ENCODE data around the gene PRR7. TPM values are rescaled to one million over a fixed set of nuclear protein-coding genes. Genes with fewer than 3 reads are reported as not detected.
A peak's percentile ranks its signal among the peaks of the same experiment; 100 is the strongest.

PRR7 gene
- total RNA-seq, 4 donors from 2014 or later, result 5.1 to 11.2 (median 7.5) TPM

- Histone ChIP-seq H3K4me3 (no peak overlapping the region), H3K4me1 (peaks cover 0 to 8% (median under 1%) of the 10 kb centered on the region in 4 donors), H3K36me3 (peaks cover 0 to 87% (median 4%) of the 10 kb centered on the region in 3 donors), H3K9me3 (peaks cover 0 to 6% (median 0%) of the 10 kb centered on the region in 4 donors), H3K27me3 (no peaks in the 10 kb centered on the region), H3K27ac (peak overlapping the region in 2 of 4 donors; percentile 18 to 28)
- no peak for TF ChIP-seq EP300 (IDR thresholded peaks at IDR 0.05)
- TF ChIP-seq, protein P1, sequence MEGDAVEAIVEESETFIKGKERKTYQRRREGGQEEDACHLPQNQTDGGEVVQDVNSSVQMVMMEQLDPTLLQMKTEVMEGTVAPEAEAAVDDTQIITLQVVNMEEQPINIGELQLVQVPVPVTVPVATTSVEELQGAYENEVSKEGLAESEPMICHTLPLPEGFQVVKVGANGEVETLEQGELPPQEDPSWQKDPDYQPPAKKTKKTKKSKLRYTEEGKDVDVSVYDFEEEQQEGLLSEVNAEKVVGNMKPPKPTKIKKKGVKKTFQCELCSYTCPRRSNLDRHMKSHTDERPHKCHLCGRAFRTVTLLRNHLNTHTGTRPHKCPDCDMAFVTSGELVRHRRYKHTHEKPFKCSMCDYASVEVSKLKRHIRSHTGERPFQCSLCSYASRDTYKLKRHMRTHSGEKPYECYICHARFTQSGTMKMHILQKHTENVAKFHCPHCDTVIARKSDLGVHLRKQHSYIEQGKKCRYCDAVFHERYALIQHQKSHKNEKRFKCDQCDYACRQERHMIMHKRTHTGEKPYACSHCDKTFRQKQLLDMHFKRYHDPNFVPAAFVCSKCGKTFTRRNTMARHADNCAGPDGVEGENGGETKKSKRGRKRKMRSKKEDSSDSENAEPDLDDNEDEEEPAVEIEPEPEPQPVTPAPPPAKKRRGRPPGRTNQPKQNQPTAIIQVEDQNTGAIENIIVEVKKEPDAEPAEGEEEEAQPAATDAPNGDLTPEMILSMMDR (IDR thresholded peaks at IDR 0.05), result no peak
- no peak for TF ChIP-seq POLR2A (IDR thresholded peaks at IDR 0.05)
- DNase-seq (ENCODE audit: low spot score in 2 of 2), result no peak
- 80 to 81% methylated on average over 24 to 27 of the region's 27 CpGs for WGBS, 2 donors
These were observed 15.5 kb downstream of the PRR7 start for GRCh38 chr5:177462021-177462670.

DNA sequence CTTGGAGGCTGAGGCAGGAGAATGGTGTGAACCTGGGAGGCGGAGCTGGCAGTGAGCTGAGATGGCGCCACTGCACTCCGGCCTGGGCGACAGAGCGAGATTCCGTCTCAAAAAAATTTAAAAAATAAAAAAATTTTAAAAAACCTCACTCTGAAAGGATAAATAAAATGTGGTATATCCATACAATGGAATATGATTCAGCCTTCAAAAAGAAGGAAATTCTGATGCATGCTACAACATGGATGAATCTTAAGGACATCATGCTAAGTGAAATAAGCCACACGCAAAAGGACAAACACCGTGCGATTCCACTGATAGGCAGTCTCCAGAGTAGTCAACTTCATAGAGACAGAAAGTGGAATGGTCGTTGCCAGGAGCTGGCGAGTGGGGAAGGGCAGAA, 18.4 kb downstream of the PRR7 start:
- Histone ChIP-seq H3K9me3 (peaks cover 0 to 6% (median 0%) of the 10 kb centered on the region in 4 donors), H3K4me3 (no peak overlapping the region), H3K36me3 (peaks cover 0 to 77% (median 4%) of the 10 kb centered on the region in 3 donors), H3K27ac (no peak overlapping the region), H3K27me3 (no peaks in the 10 kb centered on the region), H3K4me1 (peaks cover 0 to 20% (median 6%) of the 10 kb centered on the region in 4 donors)
- no peak for DNase-seq (ENCODE audit: low spot score in 2 of 2)
- TF ChIP-seq, protein P1 (IDR thresholded peaks at IDR 0.05), result no peak
- TF ChIP-seq POLR2A (IDR thresholded peaks at IDR 0.05) (no peak), EP300 (IDR thresholded peaks at IDR 0.05) (no peak)
- WGBS, 2 donors, result 87 to 99% methylated on average over 11 of the region's 11 CpGs

GRCh38 chr5:177466861-177467260, 20.2 kb downstream of the PRR7 start:
- no peaks in the 10 kb centered on the region for H3K27me3 ChIP-seq
- H3K27ac ChIP-seq, result no peak overlapping the region
- WGBS, 2 donors, result 91 to 97% methylated on average over 25 of the region's 25 CpGs
- H3K9me3 ChIP-seq, result peaks cover 0 to 6% (median 0%) of the 10 kb centered on the region in 4 donors
- peaks cover 0 to 39% (median 14%) of the 10 kb centered on the region in 4 donors for H3K4me1 ChIP-seq
- TF ChIP-seq, protein P1 (IDR thresholded peaks at IDR 0.05), result no peak
- TF ChIP-seq POLR2A (IDR thresholded peaks at IDR 0.05) (no peak), EP300 (IDR thresholded peaks at IDR 0.05) (no peak)
- H3K36me3 ChIP-seq, result peaks cover 0 to 63% (median 4%) of the 10 kb centered on the region in 3 donors
- no peak overlapping the region for H3K4me3 ChIP-seq
- DNase-seq (ENCODE audit: low spot score in 2 of 2), result no peak

DNA sequence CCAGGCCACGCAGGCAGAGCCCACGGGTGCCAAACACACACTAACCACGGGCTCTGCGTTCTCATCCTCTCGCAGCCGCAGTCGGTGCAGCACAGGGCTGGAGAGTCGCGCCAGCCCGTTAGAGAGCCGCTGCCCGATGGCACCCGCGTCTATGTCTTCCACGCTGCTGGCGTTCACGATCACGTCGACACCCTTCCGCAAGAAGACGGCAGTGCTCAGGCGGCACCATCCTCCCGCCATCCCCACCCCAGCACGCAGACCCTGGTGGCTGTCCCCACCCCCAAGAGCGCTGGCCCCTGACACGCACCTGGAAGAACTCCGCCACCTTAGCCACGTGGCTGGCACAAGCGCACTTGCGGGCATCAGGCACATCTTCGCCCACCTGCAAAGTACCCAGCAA, 20.8 kb downstream of the PRR7 start:
- H3K4me3 ChIP-seq, result no peak overlapping the region

GRCh38 chr5:177468329-177468684, 21.7 kb downstream of the PRR7 start:
- Histone ChIP-seq H3K9me3 (peaks cover 0 to 6% (median 0%) of the 10 kb centered on the region in 4 donors), H3K27ac (peak overlapping the region in 1 of 4 donors; percentile 97), H3K27me3 (no peaks in the 10 kb centered on the region), H3K4me3 (no peak overlapping the region), H3K36me3 (peaks cover 0 to 50% (median 4%) of the 10 kb centered on the region in 3 donors), H3K4me1 (peaks cover 0 to 44% (median 23%) of the 10 kb centered on the region in 4 donors)
- DNase-seq (ENCODE audit: low spot score in 2 of 2), result no peak
- no peak for TF ChIP-seq POLR2A (IDR thresholded peaks at IDR 0.05)
- TF ChIP-seq EP300 (IDR thresholded peaks at IDR 0.05), result no peak
- WGBS, 2 donors, result 85 to 94% methylated on average over 2 of the region's 2 CpGs

More for the DNA sequence above, 20.8 kb downstream of the PRR7 start:
- no peak overlapping the region for H3K27ac ChIP-seq
- no peak for DNase-seq (ENCODE audit: low spot score in 2 of 2)
- no peak for TF ChIP-seq POLR2A (IDR thresholded peaks at IDR 0.05)
- no peak for TF ChIP-seq EP300 (IDR thresholded peaks at IDR 0.05)
- TF ChIP-seq, protein P1 (IDR thresholded peaks at IDR 0.05), result no peak
- WGBS, 2 donors, result 95 to 96% methylated on average over 30 of the region's 31 CpGs
- H3K9me3 ChIP-seq, result peaks cover 0 to 6% (median 0%) of the 10 kb centered on the region in 4 donors
- H3K36me3 ChIP-seq, result peaks cover 0 to 57% (median 4%) of the 10 kb centered on the region in 3 donors
- H3K4me1 ChIP-seq, result peaks cover 0 to 40% (median 20%) of the 10 kb centered on the region in 4 donors
- H3K27me3 ChIP-seq, result no peaks in the 10 kb centered on the region
